Measurements from ENCODE around the gene SMIM45.
A peak's percentile ranks its signal among the peaks of the same experiment; 100 is the strongest.

SMIM45 gene

DNA sequence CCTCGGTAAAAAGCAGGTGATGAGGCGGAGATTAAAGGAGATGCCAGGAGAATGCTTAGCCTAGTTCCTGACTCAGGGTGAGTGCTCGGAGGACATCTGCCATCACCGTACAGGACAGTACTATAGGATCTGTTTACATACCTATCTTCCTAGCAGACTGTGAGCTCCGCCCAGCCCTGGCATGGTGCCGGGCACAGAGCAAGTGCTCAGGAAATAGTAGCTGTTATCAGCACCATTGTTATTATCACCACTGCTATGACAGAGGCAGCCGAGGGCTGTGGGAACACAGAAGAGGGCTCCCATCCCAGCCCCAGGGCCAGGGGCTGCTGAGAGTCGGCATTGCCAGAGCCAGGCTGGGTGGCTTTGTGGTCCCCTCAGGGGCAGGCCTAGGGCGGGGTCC, 16.7 kb downstream of the SMIM45 start:
- Mint-ChIP-seq H3K4me3 (no peak overlapping the region), H3K36me3 (no peaks in the 10 kb centered on the region), H3K9me3 (ENCODE audit: low read depth) (no peaks in the 10 kb centered on the region), H3K4me1 (ENCODE audit: low read depth) (no peaks in the 10 kb centered on the region), H3K27ac (no peak overlapping the region), H3K27me3 (peaks cover 8% of the 10 kb centered on the region)

DNA sequence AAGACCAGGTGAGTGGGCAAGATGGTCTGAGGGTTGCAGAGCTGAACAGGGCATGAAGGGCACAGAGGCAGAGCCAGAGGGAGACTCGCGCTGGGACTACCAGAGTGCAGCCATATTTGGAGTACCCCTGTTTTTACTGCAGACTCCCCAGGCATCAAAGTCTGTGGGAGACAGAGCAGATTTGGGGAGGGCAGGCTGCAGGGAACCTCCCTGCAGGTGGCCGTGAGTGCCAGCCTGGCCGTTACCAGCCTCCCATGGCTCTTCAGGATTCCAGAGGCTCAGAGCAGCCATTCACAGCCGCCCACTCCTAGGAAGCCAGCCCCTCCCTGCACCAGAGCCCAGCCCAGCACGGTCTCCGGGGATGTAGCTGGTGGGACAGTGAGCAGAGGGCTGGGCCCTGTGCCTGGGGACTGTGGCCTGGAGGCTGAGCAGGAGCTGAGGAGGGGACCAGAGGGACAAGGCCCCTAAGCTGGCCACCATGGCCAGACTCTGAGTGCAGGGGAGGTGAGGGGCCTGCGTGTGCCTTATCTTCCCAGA, 17.2 kb downstream of the SMIM45 start, which contains the start of gene SEPTIN3:
SEPTIN3 (plus strand) TSS at position 334 of the 537 bp plus-strand sequence. CDS start 2,050 bp downstream, outside the sequence.
- H3K4me3 Mint-ChIP-seq, result no peak within 1 kb of the TSS
- no peak within 1 kb of the TSS for H3K27ac Mint-ChIP-seq

DNA sequence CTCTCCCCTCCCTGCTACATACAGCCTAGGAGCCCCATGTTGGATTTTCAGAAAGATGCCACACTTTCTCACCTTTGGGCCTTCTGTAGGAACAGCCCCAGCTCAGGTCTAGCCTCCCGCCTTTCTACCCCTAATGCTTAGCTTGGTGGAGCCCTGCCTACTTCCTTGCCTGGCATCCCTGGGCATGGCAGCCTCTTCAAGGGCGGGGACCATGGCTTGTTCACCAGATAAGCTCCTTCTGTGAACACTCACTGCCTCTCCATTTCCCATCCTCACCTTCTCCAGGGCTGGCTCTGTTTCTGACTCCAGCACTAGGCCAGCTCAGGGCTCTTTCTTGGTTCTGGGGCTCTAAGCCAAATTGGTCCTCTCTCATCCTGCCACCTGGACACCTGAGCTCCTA, 18.7 kb downstream of the SMIM45 start:
- peaks cover 13% of the 10 kb centered on the region for H3K27me3 Mint-ChIP-seq
- H3K9me3 Mint-ChIP-seq (ENCODE audit: low read depth), result no peaks in the 10 kb centered on the region
- no peaks in the 10 kb centered on the region for H3K36me3 Mint-ChIP-seq
- H3K4me1 Mint-ChIP-seq (ENCODE audit: low read depth), result no peaks in the 10 kb centered on the region
- no peak overlapping the region for H3K4me3 Mint-ChIP-seq
- no peak overlapping the region for H3K27ac Mint-ChIP-seq

More for the DNA sequence above, 17.2 kb downstream of the SMIM45 start, which contains the start of gene SEPTIN3:
- no peaks in the 10 kb centered on the region for H3K36me3 Mint-ChIP-seq
- no peaks in the 10 kb centered on the region for H3K4me1 Mint-ChIP-seq (ENCODE audit: low read depth)
- peaks cover 8% of the 10 kb centered on the region for H3K27me3 Mint-ChIP-seq
- H3K9me3 Mint-ChIP-seq (ENCODE audit: low read depth), result no peaks in the 10 kb centered on the region

DNA sequence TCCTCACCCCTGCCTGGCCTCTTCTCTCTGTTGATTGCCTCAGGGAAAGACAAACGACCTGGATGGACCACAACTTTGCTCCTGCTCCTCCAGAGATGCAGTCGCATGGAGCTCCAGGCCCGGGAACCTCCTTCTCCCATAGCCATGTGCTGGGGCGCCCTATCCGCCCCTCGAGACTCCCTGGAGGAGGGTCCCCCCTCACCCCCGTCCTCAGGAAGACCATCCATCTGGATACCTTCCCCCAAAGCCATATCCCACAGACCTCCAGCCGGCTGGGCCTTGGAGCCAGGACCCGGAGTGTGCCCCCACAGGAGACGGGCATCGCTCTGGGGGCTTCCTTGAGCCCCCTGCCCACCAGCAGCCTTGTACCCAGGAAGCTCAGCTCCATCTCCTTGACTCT, 19.5 kb downstream of the SMIM45 start:
- peaks cover 19% of the 10 kb centered on the region for H3K27me3 Mint-ChIP-seq

DNA sequence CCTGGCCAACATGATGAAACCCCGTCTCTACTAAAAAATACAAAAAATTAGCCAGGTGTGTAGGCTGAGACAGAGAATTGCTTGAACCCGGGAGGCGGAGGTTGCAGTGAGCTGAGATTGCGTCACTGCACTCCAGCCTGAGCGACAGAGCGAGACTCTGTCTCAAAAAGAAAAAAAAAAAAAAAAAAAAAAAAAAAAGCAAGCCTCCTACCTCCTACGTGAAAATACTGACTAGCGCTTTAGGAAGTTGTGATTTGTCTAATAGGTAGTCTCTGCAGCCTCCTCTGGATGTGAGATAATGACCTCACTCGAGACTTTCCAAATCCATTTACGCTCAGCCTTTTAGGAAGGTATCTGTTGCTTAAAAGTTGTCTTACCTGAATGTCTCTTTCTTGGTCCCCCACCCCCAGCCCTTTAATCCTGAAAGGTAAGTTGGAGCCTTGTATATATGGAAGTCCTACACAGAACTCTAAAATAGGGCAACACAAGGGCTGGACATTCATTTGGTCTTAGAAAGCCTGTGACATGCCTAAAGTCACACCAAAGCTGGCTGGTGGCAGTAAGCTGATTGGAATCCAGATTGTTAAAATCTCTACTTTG, 22.8 kb downstream of the SMIM45 start:
- peaks cover 23% of the 10 kb centered on the region for H3K27me3 Mint-ChIP-seq
- peaks cover 6% of the 10 kb centered on the region for H3K4me1 Mint-ChIP-seq (ENCODE audit: low read depth)
- no peaks in the 10 kb centered on the region for H3K36me3 Mint-ChIP-seq
- no peaks in the 10 kb centered on the region for H3K9me3 Mint-ChIP-seq (ENCODE audit: low read depth)
- H3K4me3 Mint-ChIP-seq, result no peak overlapping the region
- no peak overlapping the region for H3K27ac Mint-ChIP-seq

More for the DNA sequence above, 19.5 kb downstream of the SMIM45 start:
- no peaks in the 10 kb centered on the region for H3K36me3 Mint-ChIP-seq
- peaks cover 6% of the 10 kb centered on the region for H3K4me1 Mint-ChIP-seq (ENCODE audit: low read depth)
- no peak overlapping the region for H3K4me3 Mint-ChIP-seq
- H3K27ac Mint-ChIP-seq, result no peak overlapping the region
- H3K9me3 Mint-ChIP-seq (ENCODE audit: low read depth), result no peaks in the 10 kb centered on the region

DNA sequence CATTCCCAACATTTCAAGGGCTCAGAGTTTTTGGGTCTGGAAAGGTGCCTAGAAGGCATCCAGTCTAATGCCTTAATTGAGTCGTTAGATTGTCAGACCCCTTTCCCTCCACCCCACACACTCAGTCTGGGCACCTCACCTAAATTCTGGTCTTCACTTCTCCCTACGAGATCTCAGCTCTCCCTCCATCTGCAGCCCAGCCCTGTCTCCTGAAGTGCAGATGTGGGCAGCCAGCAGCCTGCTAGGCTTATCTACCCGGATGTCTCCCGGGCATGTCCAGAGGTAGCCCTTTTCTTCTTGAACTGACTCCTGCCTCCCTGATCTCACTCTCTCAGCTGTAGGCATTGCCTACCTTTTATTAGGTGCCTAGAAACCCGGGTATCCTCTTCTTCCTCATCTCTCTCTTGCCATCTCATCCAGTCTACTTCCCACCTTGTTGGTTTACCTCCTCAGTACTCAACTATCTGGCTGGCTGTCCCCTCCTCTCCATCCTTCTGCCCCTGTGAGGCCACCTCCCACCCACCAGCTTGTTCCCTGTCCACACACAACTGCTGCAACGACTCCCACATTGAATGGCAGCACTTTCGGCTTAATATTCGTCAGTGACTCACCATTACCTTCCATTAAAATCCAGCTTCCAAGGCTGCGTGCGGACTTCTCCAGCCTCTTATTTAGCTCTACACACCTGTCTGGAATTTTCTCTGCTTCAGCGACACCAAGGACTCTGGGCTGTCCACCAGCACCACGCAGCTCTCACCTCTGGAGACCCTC, 23.5 kb downstream of the SMIM45 start:
- peaks cover 23% of the 10 kb centered on the region for H3K27me3 Mint-ChIP-seq
- no peak overlapping the region for H3K27ac Mint-ChIP-seq
- H3K4me1 Mint-ChIP-seq (ENCODE audit: low read depth), result peaks cover 6% of the 10 kb centered on the region
- peak overlapping the region; percentile 79 for H3K4me3 Mint-ChIP-seq
- H3K9me3 Mint-ChIP-seq (ENCODE audit: low read depth), result no peaks in the 10 kb centered on the region
- no peaks in the 10 kb centered on the region for H3K36me3 Mint-ChIP-seq

DNA sequence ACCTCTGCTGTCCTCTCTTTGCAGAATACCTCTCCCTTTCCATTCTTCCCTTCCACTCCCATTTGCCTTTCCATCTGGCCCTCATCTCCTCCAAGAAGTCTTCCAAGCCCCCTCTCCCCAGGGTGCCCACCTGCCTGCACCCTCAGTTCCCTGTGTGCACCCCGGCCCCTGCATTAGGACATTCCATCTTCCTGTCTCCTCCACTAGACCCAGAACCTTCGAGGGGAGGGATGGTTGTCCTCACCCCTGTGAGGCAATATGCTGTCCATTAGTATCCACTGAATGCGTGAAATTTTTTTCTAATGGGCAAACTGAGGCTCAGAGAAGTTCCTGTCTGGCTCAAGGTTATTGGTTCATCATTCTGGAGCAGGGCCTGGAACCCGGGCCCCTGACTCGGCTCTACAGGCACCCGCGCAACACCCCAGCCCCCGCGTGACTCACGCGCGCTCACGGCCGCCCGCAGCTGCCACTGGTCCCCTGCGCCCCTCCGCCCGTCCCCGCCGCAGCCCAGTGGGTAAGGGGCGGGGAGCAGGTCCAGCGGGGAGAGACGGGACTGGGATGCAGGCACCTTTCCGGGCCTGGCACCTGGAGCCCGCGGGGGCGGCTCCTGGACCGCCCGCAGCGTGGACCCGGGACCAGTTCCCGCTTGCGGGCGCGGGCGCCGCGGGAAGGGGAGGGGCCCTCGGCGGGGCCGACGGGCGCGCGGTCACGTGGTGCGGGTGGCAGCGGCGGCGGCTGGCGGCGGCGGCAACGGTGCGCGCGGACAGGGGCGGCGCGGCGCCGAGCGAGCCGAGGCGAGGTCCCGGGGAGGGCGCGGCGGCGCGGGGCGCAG, 24.3 kb downstream of the SMIM45 start:
- no peak overlapping the region for H3K27ac Mint-ChIP-seq
- H3K9me3 Mint-ChIP-seq (ENCODE audit: low read depth), result no peaks in the 10 kb centered on the region
- peak overlapping the region; percentile 79 for H3K4me3 Mint-ChIP-seq
- H3K36me3 Mint-ChIP-seq, result no peaks in the 10 kb centered on the region
- peaks cover 23% of the 10 kb centered on the region for H3K27me3 Mint-ChIP-seq
- peaks cover 6% of the 10 kb centered on the region for H3K4me1 Mint-ChIP-seq (ENCODE audit: low read depth)

DNA sequence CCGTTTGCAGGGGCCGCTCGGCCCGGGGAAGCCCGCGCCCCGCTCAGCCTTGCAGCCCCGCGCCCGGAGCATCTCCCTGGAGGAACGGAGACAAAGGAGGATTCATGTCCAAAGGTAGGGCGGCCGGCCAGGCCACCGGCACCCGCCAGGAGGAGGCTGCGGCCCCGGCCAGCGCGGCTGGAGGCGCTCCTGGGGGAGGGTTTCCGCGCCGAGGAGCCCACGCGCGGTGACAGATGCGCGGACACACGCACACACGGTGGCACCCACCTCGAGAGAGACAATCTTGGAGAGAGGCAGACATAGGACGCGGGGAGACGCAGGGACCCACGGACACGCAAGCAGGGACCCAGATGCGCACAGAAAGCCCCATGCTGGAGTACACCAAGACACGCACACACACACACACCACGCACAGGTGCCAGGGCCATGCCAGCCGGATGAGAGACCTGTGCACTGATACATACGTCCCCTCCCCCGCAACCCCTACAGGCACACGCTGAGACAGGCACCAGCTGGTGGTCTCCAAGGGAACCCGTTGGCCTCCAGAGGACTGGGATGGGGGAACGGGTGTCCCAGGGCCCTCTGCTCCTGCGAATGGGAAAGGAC, 25.1 kb downstream of the SMIM45 start:
- H3K4me1 Mint-ChIP-seq (ENCODE audit: low read depth), result peaks cover 6% of the 10 kb centered on the region
- no peak overlapping the region for H3K27ac Mint-ChIP-seq
- no peaks in the 10 kb centered on the region for H3K36me3 Mint-ChIP-seq
- peaks cover 23% of the 10 kb centered on the region for H3K27me3 Mint-ChIP-seq
- H3K4me3 Mint-ChIP-seq, result peak overlapping the region; percentile 57
- H3K9me3 Mint-ChIP-seq (ENCODE audit: low read depth), result no peaks in the 10 kb centered on the region

DNA sequence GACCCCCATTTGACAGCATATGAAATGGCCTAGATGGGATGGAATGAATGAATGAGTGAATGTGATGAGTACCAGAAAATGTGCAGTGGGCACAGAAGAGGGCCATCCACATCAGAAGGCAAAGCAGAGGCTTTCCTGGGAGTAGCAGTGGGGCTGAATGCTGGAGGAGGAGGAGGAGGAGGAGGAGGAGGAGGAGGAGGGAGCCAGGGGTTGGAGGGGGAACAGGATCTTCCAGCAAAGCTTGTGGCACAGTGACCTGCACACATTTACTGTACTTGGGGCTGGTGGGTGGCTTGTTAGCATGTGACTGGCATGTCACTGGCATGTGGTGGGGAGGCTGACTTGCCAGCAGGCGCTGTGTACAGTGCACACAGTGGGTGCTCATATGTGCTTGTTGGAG, 26.8 kb downstream of the SMIM45 start:
- Mint-ChIP-seq H3K4me1 (ENCODE audit: low read depth) (peaks cover 6% of the 10 kb centered on the region), H3K27ac (no peak overlapping the region), H3K36me3 (no peaks in the 10 kb centered on the region), H3K9me3 (ENCODE audit: low read depth) (no peaks in the 10 kb centered on the region), H3K27me3 (peaks cover 15% of the 10 kb centered on the region), H3K4me3 (no peak overlapping the region)

DNA sequence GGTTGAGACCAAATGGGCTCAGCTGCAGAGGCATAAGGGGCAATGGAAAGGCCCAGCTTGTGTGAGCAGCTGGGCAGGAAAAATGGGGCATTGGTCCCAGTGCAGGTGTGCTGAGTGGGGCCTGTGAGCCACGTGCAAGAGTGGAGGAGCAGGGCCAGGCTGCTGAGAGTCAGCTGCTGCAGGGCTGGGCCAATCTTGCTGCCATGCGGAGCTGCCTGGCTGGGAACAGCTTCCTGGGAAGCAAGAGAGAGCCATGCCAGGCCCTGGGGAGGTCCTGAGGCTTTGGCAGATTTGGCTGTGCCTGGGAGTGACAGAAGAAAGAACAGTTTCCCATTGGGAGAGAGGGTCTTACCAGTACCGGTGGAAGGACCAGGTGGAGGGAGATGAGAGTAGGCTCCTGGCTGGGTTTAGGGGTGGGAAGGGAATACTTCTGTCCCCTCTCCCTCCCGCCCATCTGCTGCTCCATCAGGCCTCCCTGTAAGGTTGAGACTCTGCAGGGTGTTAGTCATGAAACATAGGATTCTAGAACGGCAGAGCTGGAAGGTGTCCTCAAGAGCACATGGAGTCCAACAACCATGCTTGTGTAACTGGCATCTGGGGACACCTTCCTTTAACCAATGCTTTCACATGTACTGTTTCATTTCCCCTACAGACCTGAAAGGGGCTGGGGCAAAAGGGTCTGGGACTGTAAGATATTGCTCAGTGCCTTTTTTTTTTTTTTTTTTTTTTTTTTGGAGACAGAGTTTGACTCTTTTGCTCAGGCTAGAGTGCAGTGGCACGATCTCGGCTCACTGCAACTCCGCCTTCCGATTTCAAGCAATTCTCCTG, 27.7 kb downstream of the SMIM45 start:
- Mint-ChIP-seq H3K27me3 (peaks cover 15% of the 10 kb centered on the region), H3K27ac (no peak overlapping the region), H3K4me3 (no peak overlapping the region), H3K4me1 (ENCODE audit: low read depth) (peaks cover 6% of the 10 kb centered on the region), H3K9me3 (ENCODE audit: low read depth) (no peaks in the 10 kb centered on the region), H3K36me3 (no peaks in the 10 kb centered on the region)

DNA sequence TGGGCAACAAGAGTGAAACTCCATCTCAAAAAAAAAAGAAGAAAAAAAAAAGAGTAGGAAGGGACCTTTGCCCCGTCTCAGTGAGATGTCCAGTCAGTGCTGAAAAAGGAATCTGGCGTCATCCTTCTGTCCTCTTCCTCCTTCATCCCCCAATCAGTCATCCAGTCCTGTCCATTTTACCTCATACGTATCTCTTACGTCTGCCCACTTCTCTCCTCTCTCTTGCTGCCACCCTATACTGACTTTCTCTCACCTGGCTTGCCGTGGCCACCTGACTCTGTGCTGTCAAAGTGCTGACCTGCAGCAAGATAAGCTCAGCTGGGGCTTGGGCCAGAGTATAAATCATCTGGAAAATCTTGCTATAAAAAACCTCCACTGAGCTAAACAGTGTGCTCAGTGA, 30.9 kb downstream of the SMIM45 start:
- H3K4me1 Mint-ChIP-seq (ENCODE audit: low read depth), result no peaks in the 10 kb centered on the region
- peaks cover 4% of the 10 kb centered on the region for H3K27me3 Mint-ChIP-seq
- H3K4me3 Mint-ChIP-seq, result no peak overlapping the region
- H3K9me3 Mint-ChIP-seq (ENCODE audit: low read depth), result no peaks in the 10 kb centered on the region
- no peak overlapping the region for H3K27ac Mint-ChIP-seq
- H3K36me3 Mint-ChIP-seq, result peaks cover 2% of the 10 kb centered on the region

DNA sequence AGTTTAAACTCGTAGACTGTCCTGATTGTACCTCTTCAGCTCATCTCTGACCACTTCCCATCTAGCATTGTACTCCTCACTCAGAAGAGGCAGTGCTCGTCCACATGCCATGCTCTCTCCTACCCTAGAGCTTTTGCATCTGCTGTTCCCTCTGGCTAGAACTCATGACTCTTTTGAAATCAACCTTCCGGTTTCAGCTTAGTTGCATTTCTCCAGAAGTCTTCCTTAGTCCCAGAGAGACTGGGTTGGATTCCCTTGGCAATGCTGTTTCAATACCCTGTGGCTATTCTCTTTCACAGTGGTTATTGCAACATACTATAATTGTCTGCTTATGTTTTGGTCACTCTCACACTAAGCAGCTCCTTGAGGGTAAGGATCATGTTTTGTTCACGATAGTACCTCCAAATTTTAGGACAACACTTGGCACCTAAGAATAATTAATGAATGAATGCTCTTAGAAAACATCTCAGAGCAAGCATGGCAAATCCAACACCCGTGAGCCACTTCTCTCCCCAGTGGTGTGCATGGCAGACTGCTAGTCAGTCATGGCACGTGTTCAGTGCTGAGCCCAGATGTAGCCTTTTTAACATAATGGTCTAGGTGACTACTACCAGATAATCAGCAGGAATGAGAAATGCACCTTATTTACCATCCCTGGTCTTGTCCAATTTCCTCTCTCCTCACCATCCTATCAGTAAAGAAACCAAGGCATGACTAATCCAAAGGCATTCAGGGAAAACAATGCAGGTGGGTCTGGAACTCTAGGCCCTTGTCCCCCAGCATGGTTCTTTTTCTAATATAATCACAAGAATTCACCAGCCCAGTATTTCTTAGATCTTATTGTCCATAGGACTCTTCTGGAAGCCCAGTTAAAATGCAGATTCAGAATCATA, 31.8 kb downstream of the SMIM45 start:
- H3K4me3 Mint-ChIP-seq, result no peak overlapping the region
- H3K4me1 Mint-ChIP-seq (ENCODE audit: low read depth), result no peaks in the 10 kb centered on the region
- peaks cover 2% of the 10 kb centered on the region for H3K36me3 Mint-ChIP-seq
- H3K27ac Mint-ChIP-seq, result no peak overlapping the region
- no peaks in the 10 kb centered on the region for H3K9me3 Mint-ChIP-seq (ENCODE audit: low read depth)
- H3K27me3 Mint-ChIP-seq, result no peaks in the 10 kb centered on the region

DNA sequence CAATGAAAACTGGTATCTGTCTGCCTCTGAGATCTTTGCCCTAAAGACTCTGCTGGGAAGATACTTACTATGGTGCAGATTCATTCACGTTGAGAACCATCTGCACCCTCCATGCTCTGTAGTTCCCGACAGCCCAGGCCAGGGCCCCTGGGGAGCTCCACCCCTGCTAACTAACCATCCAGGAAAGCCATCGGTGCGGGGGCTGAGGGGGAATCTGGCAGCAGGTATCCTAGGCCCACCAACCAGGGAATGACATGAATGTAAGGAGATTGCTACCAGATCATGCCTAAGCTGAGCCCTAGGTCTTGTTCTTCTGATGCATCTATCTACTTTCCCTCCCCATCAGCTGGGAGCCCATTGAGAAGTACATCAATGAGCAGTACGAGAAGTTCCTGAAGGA, 35.3 kb downstream of the SMIM45 start:
- peaks cover 2% of the 10 kb centered on the region for H3K36me3 Mint-ChIP-seq
- H3K9me3 Mint-ChIP-seq (ENCODE audit: low read depth), result no peaks in the 10 kb centered on the region
- H3K27me3 Mint-ChIP-seq, result no peaks in the 10 kb centered on the region
- H3K4me3 Mint-ChIP-seq, result no peak overlapping the region
- no peak overlapping the region for H3K27ac Mint-ChIP-seq
- no peaks in the 10 kb centered on the region for H3K4me1 Mint-ChIP-seq (ENCODE audit: low read depth)
